Measurements from ENCODE around the gene SORCS2. TPM values are rescaled to one million over a fixed set of nuclear protein-coding genes. Genes with fewer than 3 reads are reported as not detected.

The SORCS2 gene
- total RNA-seq, 4 donors from 2014 or later, result 0.53 to 9.9 (median 0.90) TPM

GRCh38 chr4:7171191-7171900, 21.0 kb upstream of the SORCS2 start:
- TF ChIP-seq POLR2A (IDR thresholded peaks at IDR 0.05) (no peak), CTCF (IDR thresholded peaks at IDR 0.05) (no peak)
- Histone ChIP-seq H3K27ac (no peak overlapping the region), H3K36me3 (no peaks in the 10 kb centered on the region), H3K4me3 (no peak overlapping the region), H3K9me3 (no peaks in the 10 kb centered on the region), H3K4me1 (peaks cover 0 to 12% (median 2%) of the 10 kb centered on the region in 4 donors), H3K27me3 (no peaks in the 10 kb centered on the region)
- DNase-seq, result peak in 1 of 3 donors; percentile 6

DNA sequence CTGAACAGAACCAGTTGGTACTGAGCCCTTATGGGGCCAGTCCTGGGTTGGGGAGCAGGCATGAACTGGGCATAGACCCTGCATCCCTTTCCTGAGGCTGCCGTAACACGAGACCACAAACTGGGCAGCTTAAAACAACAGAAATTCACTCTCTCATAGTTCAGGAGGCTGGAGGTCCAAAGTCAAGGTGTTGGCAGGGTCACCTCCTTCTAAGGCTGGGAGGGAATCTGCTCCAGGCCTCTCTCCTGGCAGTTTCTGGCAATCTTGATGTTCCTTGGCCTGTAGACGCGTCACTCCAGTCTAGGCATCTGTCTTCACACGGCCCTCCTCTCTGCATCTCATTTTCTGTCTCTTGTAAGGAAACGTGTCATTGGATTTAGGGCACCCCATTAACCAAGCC, 19.8 kb upstream of the SORCS2 start:
- no peaks in the 10 kb centered on the region for H3K36me3 ChIP-seq
- peak in 1 of 3 donors; percentile 25 for DNase-seq
- peaks cover 0 to under 1% (median under 1%) of the 10 kb centered on the region in 4 donors for H3K4me1 ChIP-seq
- no peaks in the 10 kb centered on the region for H3K27me3 ChIP-seq
- no peak overlapping the region for H3K27ac ChIP-seq
- H3K9me3 ChIP-seq, result no peaks in the 10 kb centered on the region
- no peak for TF ChIP-seq CTCF (IDR thresholded peaks at IDR 0.05)
- no peak for TF ChIP-seq POLR2A (IDR thresholded peaks at IDR 0.05)
- no peak overlapping the region for H3K4me3 ChIP-seq

DNA sequence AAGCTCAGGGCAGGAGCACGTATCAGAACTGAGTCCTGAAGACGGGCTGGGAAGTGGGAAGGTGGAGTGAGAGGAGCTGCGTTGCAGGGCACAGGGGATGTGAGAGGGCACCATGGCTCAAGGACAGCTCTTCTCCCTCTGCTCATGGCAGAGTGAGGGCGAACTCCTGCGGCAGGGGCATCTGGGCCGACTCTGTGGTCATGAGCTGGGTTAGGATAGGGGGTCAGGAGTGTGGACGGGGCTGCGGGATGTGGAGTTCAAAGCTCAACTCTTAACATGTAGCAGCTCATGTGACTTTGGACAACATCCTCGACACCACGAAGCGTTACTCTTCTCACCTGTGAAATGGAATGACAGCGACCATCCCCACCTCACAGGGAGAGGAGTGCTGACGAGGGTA, 19.4 kb upstream of the SORCS2 start:
- Histone ChIP-seq H3K36me3 (no peaks in the 10 kb centered on the region), H3K27ac (no peak overlapping the region), H3K4me1 (no peaks in the 10 kb centered on the region), H3K9me3 (no peaks in the 10 kb centered on the region), H3K27me3 (no peaks in the 10 kb centered on the region), H3K4me3 (no peak overlapping the region)
- peak in 1 of 3 donors; percentile 18 for DNase-seq
- TF ChIP-seq CTCF (IDR thresholded peaks at IDR 0.05) (no peak), POLR2A (IDR thresholded peaks at IDR 0.05) (no peak)

GRCh38 chr4:7173841-7174449, 18.4 kb upstream of the SORCS2 start:
- no peak for TF ChIP-seq POLR2A (IDR thresholded peaks at IDR 0.05)
- no peak for TF ChIP-seq CTCF (IDR thresholded peaks at IDR 0.05)
- Histone ChIP-seq H3K4me1 (no peaks in the 10 kb centered on the region), H3K27ac (no peak overlapping the region), H3K27me3 (no peaks in the 10 kb centered on the region), H3K9me3 (no peaks in the 10 kb centered on the region), H3K4me3 (no peak overlapping the region), H3K36me3 (no peaks in the 10 kb centered on the region)
- no peak for DNase-seq

- no peaks in the 10 kb centered on the region for H3K36me3 ChIP-seq
- no peaks in the 10 kb centered on the region for H3K27me3 ChIP-seq
- no peak for DNase-seq
- no peak overlapping the region for H3K4me3 ChIP-seq
- H3K27ac ChIP-seq, result no peak overlapping the region
- H3K4me1 ChIP-seq, result no peaks in the 10 kb centered on the region
- TF ChIP-seq POLR2A (IDR thresholded peaks at IDR 0.05) (no peak), CTCF (IDR thresholded peaks at IDR 0.05) (no peak)
- H3K9me3 ChIP-seq, result no peaks in the 10 kb centered on the region
Measured at GRCh38 chr4:7179158-7179557, 13.2 kb upstream of the SORCS2 start.

Data from Peyer's patch (tissue), 4 donors.